Mucosa of descending colon (tissue), 3 donors: Measurements from ENCODE around the gene SEH1L. TPM values are rescaled to one million over a fixed set of nuclear protein-coding genes. Genes with fewer than 3 reads are reported as not detected.

Experiments used
- ATAC-seq: fragments of 200-7000 bp; cut with Tn5 transposase; one replicate; pipeline ENCODE4 v1.9.1; 2020; ENCODE audit warnings: mild to moderate bottlenecking, moderate library complexity
- DNase-seq, 3 donors: peaks; one replicate each; pipeline ENCODE4 v3.0.0-alpha.2; 2020
- H3K36me3 ChIP-seq: fragments of 200-600 bp; one replicate; pipeline ENCODE4 v1.8.0; 2021; ENCODE audit warnings: low read depth, mild to moderate bottlenecking
- H3K4me1 ChIP-seq: fragments of 200-600 bp; one replicate; pipeline ENCODE4 v1.8.0; 2021; ENCODE audit warnings: low read depth, mild to moderate bottlenecking
- H3K4me3 ChIP-seq: fragments of 200-600 bp; one replicate; pipeline ENCODE4 v1.8.0; 2021; ENCODE audit warnings: mild to moderate bottlenecking
- H3K9me3 ChIP-seq: fragments of 200-600 bp; one replicate; pipeline ENCODE4 v1.8.0; 2021; ENCODE audit warnings: mild to moderate bottlenecking
- CTCF ChIP-seq: fragments of 200-600 bp; IDR thresholded peaks from one replicate; pipeline ENCODE4 v1.8.0; 2022; ENCODE audit warnings: antibody characterized with exemption, mild to moderate bottlenecking
- intact Hi-C, 2 donors: fragments of 100-400 bp; cut with DNase I in 1 of 2; cut with micrococcal nuclease in 1 of 2; formaldehyde crosslinking; loops; one replicate each; pipeline versions ENCODE4 v1.11.0 to v1.11.1; 2022; cut with DNase I, micrococcal nuclease
- total RNA-seq, 3 donors: library from RNA; stranded (reverse); fragmentation: NEBNext Ultra II Directional in 2 of 3; extraction: Animal tissue kit (Norgen Biotek cat#: 25700) in 2 of 3; gene quantifications; one replicate each; pipeline versions ENCODE4 v1.2.1 to v1.2.4, GENCODE V29; 2021 to 2023
- donor health status: DM: no; HTN: no; CAD: no; lungs with moderate emphysema.
- donor health status: DM: no; HTN: no; CAD: no.
- donor health status: DM: no; HTN: yes; CAD: no.

Gene SEH1L
- total RNA-seq, 3 donors from 2014 or later, result 33.7 to 36.7 (median 34.3) TPM

DNA sequence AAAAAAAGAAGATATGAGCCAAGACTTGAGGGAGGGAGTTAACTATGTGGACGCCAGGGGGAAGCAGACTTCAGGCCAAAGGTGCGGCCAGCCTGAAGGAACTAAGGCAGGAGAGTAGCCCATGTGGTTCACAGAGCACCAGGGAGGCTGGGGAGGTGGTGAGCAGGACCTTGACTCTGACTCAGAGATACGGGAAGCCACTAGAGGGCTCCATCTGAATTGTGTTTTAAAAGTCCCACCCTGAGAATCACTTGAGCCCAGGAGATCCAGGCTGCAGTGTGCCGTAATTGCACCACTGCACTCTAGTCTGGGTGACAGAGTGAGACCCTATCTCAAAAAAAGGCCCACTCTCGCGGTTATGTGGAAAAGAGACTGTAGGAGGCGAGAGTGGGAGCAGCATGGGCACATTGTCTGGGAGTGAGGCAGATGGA, 55.7 kb downstream of the SEH1L start:
- TF ChIP-seq CTCF, result no peak
- peak in 1 of 3 donors; percentile 43 for DNase-seq
- Histone ChIP-seq H3K4me3 (no peak overlapping the region), H3K4me1 (no peaks in the 10 kb centered on the region), H3K36me3 (peaks cover 4% of the 10 kb centered on the region), H3K9me3 (no peaks in the 10 kb centered on the region)
- ATAC-seq, result peak; percentile 75
- intact Hi-C loops, result no loop called here

DNA sequence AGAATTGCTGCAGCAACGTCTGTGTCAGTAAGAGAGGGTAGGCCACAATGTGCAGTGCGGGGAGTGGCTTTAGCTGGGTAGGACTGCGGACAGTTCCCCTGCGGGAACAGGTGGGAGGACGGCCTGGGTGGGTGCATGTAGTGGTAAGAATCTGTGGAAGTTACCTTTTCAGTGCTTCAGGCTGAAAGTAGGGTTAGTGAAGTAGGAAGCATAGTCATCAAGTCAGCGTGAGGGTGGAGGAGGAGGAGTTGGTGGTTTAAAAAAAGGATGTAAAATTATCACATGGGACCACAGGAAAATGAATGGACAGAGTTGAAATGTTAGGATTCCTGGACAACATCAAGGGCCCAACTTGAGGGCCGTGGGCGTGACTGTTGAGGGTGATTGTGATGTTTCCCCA, 56.6 kb downstream of the SEH1L start:
- Histone ChIP-seq H3K36me3 (peaks cover 4% of the 10 kb centered on the region), H3K4me1 (no peaks in the 10 kb centered on the region), H3K9me3 (no peaks in the 10 kb centered on the region), H3K4me3 (no peak overlapping the region)
- DNase-seq (no peak), ATAC-seq (no peak)
- TF ChIP-seq CTCF, result no peak
- intact Hi-C loops, result no loop called here

DNA sequence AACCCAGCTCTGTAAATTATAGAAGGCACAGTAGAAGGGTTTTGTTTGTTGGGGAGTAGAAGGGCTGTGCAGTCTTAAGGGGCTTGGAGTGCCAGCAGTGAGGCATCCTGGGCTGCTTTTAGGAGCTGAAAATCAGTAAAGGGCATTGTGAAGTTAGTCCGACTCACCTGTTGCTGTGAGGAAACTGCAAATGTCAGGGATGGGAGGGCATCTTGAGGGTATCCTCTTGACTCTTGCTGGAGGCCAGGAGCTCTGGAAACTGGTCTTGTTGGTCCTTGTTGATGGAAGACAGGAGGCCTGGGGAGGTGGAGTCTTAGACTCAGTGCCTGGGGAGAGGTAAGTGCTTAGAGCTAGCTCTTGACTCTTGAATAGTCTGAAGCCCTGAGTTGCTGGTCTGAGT, 57.5 kb downstream of the SEH1L start:
- no peak for TF ChIP-seq CTCF
- no peaks in the 10 kb centered on the region for H3K4me1 ChIP-seq
- peaks cover 4% of the 10 kb centered on the region for H3K36me3 ChIP-seq

DNA sequence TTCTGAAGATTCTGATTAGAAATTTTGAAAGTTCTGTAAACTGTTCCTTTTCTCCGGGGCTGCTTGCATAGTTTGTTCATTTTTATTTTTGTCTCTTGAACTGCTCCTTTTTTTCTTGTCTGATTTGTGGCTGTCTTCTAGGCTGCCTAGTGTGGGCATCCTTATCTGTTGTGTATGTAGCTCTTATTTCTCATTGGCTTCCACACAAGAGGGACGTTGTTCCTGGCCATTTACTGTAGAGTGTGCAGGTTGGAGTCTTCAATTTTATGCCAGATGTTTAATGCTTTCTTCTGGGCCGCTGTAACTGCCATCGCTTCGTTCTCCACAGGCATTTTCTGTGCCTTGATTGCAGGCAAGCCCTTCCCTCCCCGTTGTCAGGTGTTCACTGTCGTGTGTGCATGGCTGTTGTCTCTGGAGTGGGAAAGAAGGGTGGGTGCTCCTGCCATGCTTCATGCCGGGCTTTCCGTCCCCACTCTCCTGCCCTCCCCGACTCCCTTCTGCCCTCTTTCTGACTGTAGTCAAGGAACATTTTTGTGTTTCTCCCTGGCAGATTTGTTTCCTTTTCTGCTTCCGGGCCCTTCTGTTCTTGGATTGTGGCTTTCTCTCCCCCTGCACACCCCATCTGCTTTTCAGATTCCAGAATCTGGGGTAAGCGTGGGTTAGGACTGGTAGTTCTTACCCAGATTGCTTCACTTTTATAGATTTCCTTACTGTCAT, 58.9 kb downstream of the SEH1L start:
- no peaks in the 10 kb centered on the region for H3K4me1 ChIP-seq
- DNase-seq (no peak), ATAC-seq (no peak)
- no peaks in the 10 kb centered on the region for H3K9me3 ChIP-seq
- H3K4me3 ChIP-seq, result no peak overlapping the region
- TF ChIP-seq CTCF, result no peak
- intact Hi-C loops, result no loop called here
- no peaks in the 10 kb centered on the region for H3K36me3 ChIP-seq

More for the DNA sequence above, 57.5 kb downstream of the SEH1L start:
- intact Hi-C loops, result no loop called here
- DNase-seq, result no peak
- no peaks in the 10 kb centered on the region for H3K9me3 ChIP-seq
- ATAC-seq, result no peak
- H3K4me3 ChIP-seq, result no peak overlapping the region

DNA sequence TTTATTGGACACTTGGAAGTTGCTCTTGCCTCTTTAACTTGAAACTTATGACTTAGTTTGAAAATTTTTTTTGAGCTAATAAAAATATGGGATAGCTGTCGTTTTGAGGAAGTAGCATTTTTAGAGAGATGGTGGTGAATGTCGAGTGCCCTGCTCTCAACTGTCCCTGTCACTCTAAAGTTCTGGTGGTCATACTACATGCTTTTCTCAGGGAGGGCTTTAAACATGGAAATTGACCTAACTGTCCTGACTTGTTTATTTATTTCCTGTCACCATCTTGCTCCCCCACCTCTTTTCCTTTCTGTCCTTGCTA, 59.4 kb downstream of the SEH1L start:
- Histone ChIP-seq H3K36me3 (no peaks in the 10 kb centered on the region), H3K9me3 (no peaks in the 10 kb centered on the region), H3K4me3 (no peak overlapping the region), H3K4me1 (no peaks in the 10 kb centered on the region)
- ATAC-seq (no peak), DNase-seq (no peak)
- intact Hi-C loops, result no loop called here
- TF ChIP-seq CTCF, result no peak

DNA sequence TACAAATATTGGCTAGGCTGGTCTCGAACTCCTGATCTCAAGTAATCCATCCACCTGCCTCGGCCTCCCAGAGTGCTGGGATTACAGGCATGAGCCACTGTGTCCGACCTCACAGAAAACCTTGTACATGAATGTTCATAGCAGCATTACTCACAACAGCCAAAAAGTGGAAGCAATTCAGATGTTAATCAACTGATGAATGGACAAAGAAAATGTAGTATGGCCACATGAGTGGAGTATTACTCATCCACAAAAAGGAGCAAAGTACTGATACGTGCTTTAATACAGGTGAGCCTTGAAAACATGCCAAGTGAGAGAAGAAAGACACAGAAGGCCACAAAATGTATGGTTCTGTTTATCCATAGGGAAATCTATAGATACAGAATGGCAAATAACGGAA, 63.9 kb downstream of the SEH1L start:
- DNase-seq, result no peak

More for the DNA sequence above, 63.9 kb downstream of the SEH1L start:
- H3K36me3 ChIP-seq, result no peaks in the 10 kb centered on the region
- no peak overlapping the region for H3K4me3 ChIP-seq
- ATAC-seq, result no peak
- no peaks in the 10 kb centered on the region for H3K4me1 ChIP-seq
- intact Hi-C loops, result no loop called here
- no peak for TF ChIP-seq CTCF
- no peaks in the 10 kb centered on the region for H3K9me3 ChIP-seq
